HFFc6 (cell line): ENCODE results near the gene PMM2. TPM values are rescaled to one million over a fixed set of nuclear protein-coding genes. Genes with fewer than 3 reads are reported as not detected.

Source experiments
- DNase-seq: peaks from one replicate; pipeline ENCODE4 v3.0.0-alpha.2; 2018
- H3K27ac Mint-ChIP-seq: 2 replicates; pipeline ENCODE4 v1.8.0; 2020; ENCODE audit warnings: mild to moderate bottlenecking, mixed read lengths
- H3K27me3 Mint-ChIP-seq: 2 replicates; pipeline ENCODE4 v1.8.0; 2021; ENCODE audit warnings: mild to moderate bottlenecking, moderate library complexity, mixed read lengths; ENCODE audit not compliant: insufficient read depth
- H3K36me3 Mint-ChIP-seq: 2 replicates; pipeline ENCODE4 v1.8.0; 2021; ENCODE audit warnings: low read depth, mixed read lengths
- H3K4me1 Mint-ChIP-seq: 2 replicates; pipeline ENCODE4 v1.8.0; 2020; ENCODE audit warnings: low read depth, mixed read lengths
- H3K4me3 Mint-ChIP-seq: 2 replicates; pipeline ENCODE4 v1.8.0; 2020; ENCODE audit warnings: mild to moderate bottlenecking, moderate library complexity, mixed read lengths
- H3K9me3 Mint-ChIP-seq: 2 replicates; pipeline ENCODE4 v1.8.0; 2020; ENCODE audit warnings: mild to moderate bottlenecking, mixed read lengths
- CTCF ChIP-seq: fragments of 200-600 bp; sonication (generic); IDR thresholded peaks from 2 replicates; pipeline ENCODE4 v1.5.0; 2021; ENCODE audit warnings: antibody characterized with exemption, mild to moderate bottlenecking
- total RNA-seq, 6 experiments: library from RNA; stranded (reverse); fragmentation: NEBNext Ultra II Directional; extraction: Animal tissue kit (Norgen Biotek cat#: 25700); gene quantifications; 2 replicates in 1 of 6; 3 replicates in 5 of 6; pipeline ENCODE4 v1.2.3, GENCODE V29; 2021

The PMM2 gene
- total RNA-seq, 6 experiments from 2014 or later = 38.9 to 48.5 (median 44.3) TPM

GRCh38 chr16:8886593-8887430 lies 89.2 kb downstream of the PMM2 start:
- Mint-ChIP-seq H3K27ac (peak overlapping the region; percentile 84), H3K4me1 (peaks cover 45% of the 10 kb centered on the region), H3K27me3 (peaks cover 13% of the 10 kb centered on the region), H3K9me3 (no peaks in the 10 kb centered on the region), H3K36me3 (peaks cover 17% of the 10 kb centered on the region), H3K4me3 (peak overlapping the region; percentile 34; the same call in 1 of the 2 replicates)
- TF ChIP-seq CTCF = no peak
- no peak for DNase-seq

- Mint-ChIP-seq H3K27ac (peak overlapping the region; percentile 28), H3K36me3 (peaks cover 22% of the 10 kb centered on the region), H3K27me3 (peaks cover 13% of the 10 kb centered on the region), H3K9me3 (no peaks in the 10 kb centered on the region), H3K4me3 (0 out of 2 replicates have a peak overlapping the region, but pooled peaks have one; percentile 4), H3K4me1 (peaks cover 45% of the 10 kb centered on the region)
- DNase-seq = no peak
- no peak for TF ChIP-seq CTCF
Measured at GRCh38 chr16:8887431-8887765, 89.8 kb downstream of the PMM2 start.

- Mint-ChIP-seq H3K27ac (peak overlapping the region; percentile 62), H3K4me3 (peak overlapping the region; percentile 48; the same call in 1 of the 2 replicates), H3K27me3 (peaks cover 13% of the 10 kb centered on the region), H3K9me3 (no peaks in the 10 kb centered on the region), H3K36me3 (peaks cover 28% of the 10 kb centered on the region), H3K4me1 (peaks cover 45% of the 10 kb centered on the region)
- peak; percentile 26 for TF ChIP-seq CTCF
- DNase-seq = peak; percentile 88
Measured at GRCh38 chr16:8887952-8888560, 90.4 kb downstream of the PMM2 start.

- Mint-ChIP-seq H3K36me3 (peaks cover 34% of the 10 kb centered on the region), H3K27ac (no peak overlapping the region), H3K27me3 (peaks cover 13% of the 10 kb centered on the region), H3K4me1 (peaks cover 45% of the 10 kb centered on the region), H3K9me3 (no peaks in the 10 kb centered on the region), H3K4me3 (no peak overlapping the region)
- TF ChIP-seq CTCF = no peak
- DNase-seq = no peak
Measured at GRCh38 chr16:8888951-8889892, 91.6 kb downstream of the PMM2 start.

GRCh38 chr16:8889893-8890548 lies 92.4 kb downstream of the PMM2 start:
- Mint-ChIP-seq H3K36me3 (peaks cover 40% of the 10 kb centered on the region), H3K27me3 (peaks cover 13% of the 10 kb centered on the region), H3K4me1 (peaks cover 37% of the 10 kb centered on the region), H3K4me3 (no peak overlapping the region), H3K9me3 (no peaks in the 10 kb centered on the region), H3K27ac (peak overlapping the region; percentile 25; the same call in 1 of the 2 replicates)
- DNase-seq = no peak
- no peak for TF ChIP-seq CTCF
